GM06990 (cell line): ENCODE measurements around the gene PPEF1.
"Not testable (repeated sequence)": the region's sequence is repeated elsewhere in the genome, so short reads cannot be mapped to it uniquely, and the experiment has no call there.

Source experiments
- DNase-seq: peaks from one replicate; pipeline ENCODE4 v3.0.0-alpha.2; 2011; ENCODE audit not compliant: insufficient read length; ENCODE audit errors: extremely low read depth
- H3K27me3 ChIP-seq: replicated peaks from 2 replicates; pipeline ENCODE4 v1.6.0; 2011; ENCODE audit warnings: low read length; ENCODE audit not compliant: control insufficient read depth, insufficient read depth
- H3K36me3 ChIP-seq: 2 replicates; pipeline ENCODE4 v1.5.1; 2011; ENCODE audit warnings: low read length; ENCODE audit not compliant: control insufficient read depth, insufficient read depth
- H3K4me3 ChIP-seq: replicated peaks from 2 replicates; pipeline ENCODE4 v1.5.1; 2011; ENCODE audit warnings: low read depth, mild to moderate bottlenecking, control low read depth, low read length
- TF ChIP-seq, protein P1 (sequence below): IDR thresholded peaks from 2 replicates; pipeline ENCODE4 v1.5.1; 2011; ENCODE audit warnings: low read length, control low read depth, mild to moderate bottlenecking, inconsistent platforms; ENCODE audit not compliant: insufficient read depth, poor library complexity, severe bottlenecking

PPEF1 gene

GRCh38 chrX:18825375-18825774, 117.9 kb downstream of the PPEF1 start:
- H3K27me3 ChIP-seq, result no peaks in the 10 kb centered on the region
- TF ChIP-seq, protein P1, sequence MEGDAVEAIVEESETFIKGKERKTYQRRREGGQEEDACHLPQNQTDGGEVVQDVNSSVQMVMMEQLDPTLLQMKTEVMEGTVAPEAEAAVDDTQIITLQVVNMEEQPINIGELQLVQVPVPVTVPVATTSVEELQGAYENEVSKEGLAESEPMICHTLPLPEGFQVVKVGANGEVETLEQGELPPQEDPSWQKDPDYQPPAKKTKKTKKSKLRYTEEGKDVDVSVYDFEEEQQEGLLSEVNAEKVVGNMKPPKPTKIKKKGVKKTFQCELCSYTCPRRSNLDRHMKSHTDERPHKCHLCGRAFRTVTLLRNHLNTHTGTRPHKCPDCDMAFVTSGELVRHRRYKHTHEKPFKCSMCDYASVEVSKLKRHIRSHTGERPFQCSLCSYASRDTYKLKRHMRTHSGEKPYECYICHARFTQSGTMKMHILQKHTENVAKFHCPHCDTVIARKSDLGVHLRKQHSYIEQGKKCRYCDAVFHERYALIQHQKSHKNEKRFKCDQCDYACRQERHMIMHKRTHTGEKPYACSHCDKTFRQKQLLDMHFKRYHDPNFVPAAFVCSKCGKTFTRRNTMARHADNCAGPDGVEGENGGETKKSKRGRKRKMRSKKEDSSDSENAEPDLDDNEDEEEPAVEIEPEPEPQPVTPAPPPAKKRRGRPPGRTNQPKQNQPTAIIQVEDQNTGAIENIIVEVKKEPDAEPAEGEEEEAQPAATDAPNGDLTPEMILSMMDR, result no peak
- DNase-seq, result no peak
- H3K36me3 ChIP-seq, result no peaks in the 10 kb centered on the region
- no peak overlapping the region for H3K4me3 ChIP-seq

DNA sequence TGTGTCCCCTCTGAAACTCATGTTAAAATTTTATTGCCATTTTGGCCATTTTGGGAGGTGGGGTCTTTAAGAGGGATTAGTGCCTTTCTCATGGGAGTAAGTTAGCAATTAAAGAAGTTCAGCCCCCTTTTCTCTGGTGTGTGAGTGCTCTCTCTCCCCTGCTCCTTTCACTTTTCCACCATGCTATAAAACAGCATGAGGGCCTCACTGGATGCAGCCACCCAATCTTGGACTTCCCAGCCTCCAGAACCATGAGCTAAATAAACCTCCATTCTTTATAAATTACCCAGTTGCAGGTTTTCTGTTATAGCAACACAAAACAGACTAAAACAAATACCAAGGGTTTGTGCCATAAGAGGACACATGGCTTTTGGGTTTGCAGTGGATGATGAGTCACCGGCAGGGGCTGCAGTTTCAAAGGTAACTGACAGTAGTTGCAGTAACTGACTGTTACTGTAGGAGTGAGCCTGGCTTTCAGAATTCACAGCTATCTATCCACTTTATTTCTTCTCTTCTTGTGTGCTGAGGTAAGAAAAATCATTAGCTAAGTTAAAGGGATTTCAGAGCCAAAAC, 121.5 kb downstream of the PPEF1 start:
- DNase-seq, result no peak
- H3K4me3 ChIP-seq, result no peak overlapping the region
- H3K27me3 ChIP-seq, result no peaks in the 10 kb centered on the region
- H3K36me3 ChIP-seq, result no peaks in the 10 kb centered on the region
- TF ChIP-seq, protein P1, result no peak

DNA sequence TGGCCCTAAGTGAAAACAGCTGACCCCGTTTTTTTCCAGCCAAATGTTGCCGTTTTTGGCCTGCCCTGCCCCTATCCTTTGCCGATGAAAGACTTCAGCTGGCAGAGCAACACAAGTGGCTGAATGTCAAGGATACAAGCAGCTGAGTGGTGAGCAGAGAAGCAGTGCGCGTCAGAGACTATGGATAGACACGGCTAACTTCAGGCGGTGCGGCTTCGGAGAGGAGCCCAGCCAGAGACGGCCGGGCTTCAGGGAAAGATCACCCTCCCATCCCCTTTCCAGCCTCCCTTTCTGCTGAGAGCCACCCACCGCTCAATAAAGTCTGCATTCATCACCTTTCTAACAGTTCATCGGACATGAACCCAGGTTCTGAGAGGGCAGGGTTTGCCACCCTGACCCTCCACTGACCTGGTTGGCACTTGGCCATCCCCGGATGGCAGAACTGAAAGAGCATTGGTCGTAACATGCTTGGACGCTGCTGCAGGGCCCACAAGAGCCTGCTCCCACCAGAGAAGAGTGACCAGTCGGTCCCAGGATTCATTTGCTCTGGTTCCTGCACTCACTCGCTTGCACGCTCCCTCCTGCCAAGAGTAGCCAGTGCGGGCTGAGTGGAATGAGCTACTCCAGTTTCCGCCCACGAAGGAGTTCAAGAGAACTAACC, 125.8 kb downstream of the PPEF1 start:
- H3K27me3 ChIP-seq, result no peaks in the 10 kb centered on the region
- TF ChIP-seq, protein P1, result no peak
- H3K36me3 ChIP-seq, result no peaks in the 10 kb centered on the region
- H3K4me3 ChIP-seq, result no peak overlapping the region
- no peak for DNase-seq

DNA sequence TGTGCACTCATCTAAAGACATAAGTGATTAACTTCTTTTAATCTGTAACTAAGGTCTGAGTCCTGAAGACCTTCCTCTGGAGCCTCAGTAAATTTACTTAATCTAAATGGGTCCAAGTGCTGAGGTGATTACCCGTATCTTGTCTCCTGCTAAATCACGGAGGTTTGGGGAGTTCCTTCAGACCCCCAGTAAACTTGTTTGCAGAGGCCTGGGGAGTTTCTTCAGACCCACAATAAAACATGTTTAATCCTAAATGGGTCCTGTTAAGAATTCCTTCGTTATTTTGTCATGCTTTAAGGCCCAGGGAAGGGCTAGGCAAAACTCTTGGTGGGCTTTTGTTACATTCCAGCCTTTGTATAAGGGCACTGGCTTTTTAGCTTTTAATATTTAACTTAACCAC, 140.5 kb downstream of the PPEF1 start:
- not testable (repeated sequence) for DNase-seq, H3K36me3 ChIP-seq, H3K4me3 ChIP-seq, H3K27me3 ChIP-seq

DNA sequence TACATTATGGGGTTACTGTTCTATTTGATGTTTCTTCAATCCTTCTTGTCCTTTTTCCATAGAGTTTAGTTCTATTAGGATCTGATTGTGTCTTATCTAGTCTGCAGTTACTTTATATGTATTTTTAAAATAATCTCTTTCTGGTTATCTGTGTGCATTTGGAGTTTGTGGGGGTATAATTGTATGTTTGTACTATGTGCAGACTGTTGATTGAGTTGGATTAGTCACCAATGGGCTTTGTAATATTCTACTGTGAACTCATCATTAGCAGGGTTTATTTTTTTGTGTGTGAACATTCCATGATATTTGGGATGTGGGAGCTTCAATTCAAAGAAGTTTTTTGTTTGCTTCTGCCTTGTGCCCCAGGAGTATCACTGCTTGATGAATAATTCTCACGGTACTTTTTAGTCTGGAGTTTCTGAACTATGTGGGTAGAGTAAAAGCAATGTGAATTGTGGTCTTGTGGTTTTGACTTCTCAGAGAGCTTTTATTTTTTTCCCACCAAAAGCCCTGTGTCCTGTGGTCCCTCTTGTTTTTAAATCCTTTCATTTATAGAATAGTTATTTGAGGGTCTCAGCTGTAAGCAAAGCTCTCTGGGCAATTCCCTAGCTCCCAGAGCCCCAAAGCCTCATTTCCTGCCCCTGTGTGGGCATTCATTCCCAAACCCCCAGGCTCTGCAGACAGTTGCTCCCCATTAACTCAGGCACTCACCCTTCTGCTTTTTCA, 148.6 kb downstream of the PPEF1 start:
- TF ChIP-seq, protein P1, result no peak
- peak; percentile 77 for DNase-seq
- no peaks in the 10 kb centered on the region for H3K27me3 ChIP-seq

DNA sequence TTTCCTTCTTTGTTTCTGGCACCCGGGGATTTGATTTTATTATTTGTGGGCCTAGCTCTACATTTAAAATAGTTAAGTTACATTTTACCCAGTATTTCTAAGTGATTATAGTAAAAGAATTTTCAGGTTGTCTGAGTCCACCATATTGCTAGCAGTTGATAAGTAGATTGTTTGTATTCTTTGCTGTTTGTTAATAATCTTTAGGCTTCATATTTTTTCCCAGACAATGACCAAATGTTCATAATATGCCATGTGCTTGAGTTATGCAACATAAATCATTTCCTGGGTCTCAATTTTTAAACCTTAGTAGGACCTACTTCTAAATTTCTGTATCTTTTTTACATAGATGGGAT, 149.2 kb downstream of the PPEF1 start:
- TF ChIP-seq, protein P1, result no peak
- H3K27me3 ChIP-seq, result no peaks in the 10 kb centered on the region
- H3K4me3 ChIP-seq, result no peak overlapping the region
- no peak for DNase-seq
- H3K36me3 ChIP-seq, result no peaks in the 10 kb centered on the region

More for the DNA sequence above, 148.6 kb downstream of the PPEF1 start:
- Histone ChIP-seq H3K4me3 (no peak overlapping the region), H3K36me3 (no peaks in the 10 kb centered on the region)
